GM18498 (cell line): Measurements from ENCODE around the gene SEPTIN2.
"Not testable (repeated sequence)": the region's sequence is repeated elsewhere in the genome, so short reads cannot be mapped to it uniquely, and the experiment has no call there.

Experiments used
- ATAC-seq: cut with Tn5 transposase; IDR thresholded peaks from one replicate; pipeline ENCODE4 v1.9.1; 2021; ENCODE audit warnings: mild to moderate bottlenecking, moderate library complexity; ENCODE audit not compliant: unreplicated experiment

Gene SEPTIN2

DNA sequence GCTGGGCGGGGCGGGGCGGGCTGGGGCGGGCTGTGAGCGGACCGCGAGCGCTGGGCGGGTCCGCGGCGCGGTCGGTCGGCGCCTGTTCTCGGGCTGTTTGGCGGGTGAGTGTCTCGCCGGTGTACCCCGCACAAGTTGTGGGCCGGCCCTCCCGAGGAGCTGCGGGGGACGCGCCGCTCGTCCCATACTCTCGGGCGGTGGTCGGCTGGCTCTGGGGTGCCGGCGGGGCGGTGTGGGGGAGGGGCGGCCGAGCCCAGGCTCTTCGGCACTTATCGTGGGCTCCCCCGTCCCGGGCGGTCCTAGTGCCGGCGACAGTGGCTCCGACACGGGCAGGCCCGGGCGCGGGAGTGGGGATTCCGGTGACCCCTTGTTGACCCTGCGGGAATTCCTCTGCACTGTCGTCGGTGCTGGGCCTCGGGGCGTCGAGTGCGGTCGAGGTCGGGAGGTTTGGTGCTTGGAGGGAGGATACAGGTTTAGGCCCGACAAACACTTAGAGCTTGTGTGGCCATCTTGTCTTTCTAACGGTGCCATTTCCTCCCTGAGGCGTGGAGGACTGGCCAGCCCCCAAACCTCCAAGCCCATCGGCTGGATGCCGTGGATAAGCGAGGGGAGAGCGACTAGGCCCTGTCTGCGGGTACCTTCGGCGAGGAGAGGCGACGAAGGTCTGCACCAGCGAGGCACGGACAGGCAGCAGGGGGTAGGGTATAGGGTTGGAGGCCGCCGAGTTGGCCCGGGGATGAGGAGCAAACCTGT lies at the start of gene SEPTIN2:
SEPTIN2 (plus strand) TSS at position 47 of the 753 bp plus-strand sequence. CDS start 8,308 bp downstream, outside the sequence.
- peak; percentile 48 for ATAC-seq

DNA sequence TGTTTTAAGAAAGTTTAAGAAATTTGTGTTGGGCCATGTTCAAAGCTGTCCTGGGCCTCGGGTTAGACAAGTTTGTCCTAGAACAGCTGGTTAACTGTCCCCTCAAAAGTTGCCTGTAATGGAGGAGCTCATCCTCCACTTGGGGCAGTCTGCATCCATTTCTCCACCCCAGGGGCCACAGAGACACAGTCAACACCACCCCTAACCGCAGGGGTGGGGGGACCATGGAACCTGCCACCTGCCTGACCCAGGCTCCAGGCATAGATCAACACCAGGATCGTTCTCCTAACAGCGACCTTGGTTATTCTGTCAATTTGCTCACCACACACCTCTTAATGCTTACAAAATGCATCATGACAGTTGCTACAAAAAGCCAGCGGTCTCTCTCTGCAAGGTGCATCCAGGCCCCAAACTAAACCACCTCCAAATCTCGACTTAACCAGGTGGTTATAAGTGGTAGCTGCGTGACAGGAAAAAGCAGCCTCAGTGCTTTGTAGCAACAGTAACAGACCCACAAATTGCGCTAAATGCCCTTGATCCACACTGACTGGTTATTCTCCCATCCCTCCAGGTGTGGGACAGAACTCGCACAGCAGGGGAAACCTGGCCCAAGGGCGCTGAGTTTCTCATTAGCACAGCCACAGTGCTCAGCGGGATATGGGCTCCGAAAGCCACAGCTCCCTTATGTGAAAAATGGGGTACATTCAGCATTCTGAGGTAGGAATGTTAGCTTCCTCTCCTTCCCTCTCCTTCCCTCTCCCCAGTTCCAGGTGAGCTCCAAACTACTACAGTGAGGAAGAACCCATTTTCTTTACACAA lies 48.3 kb upstream of the SEPTIN2 start:
- no peak for ATAC-seq

DNA sequence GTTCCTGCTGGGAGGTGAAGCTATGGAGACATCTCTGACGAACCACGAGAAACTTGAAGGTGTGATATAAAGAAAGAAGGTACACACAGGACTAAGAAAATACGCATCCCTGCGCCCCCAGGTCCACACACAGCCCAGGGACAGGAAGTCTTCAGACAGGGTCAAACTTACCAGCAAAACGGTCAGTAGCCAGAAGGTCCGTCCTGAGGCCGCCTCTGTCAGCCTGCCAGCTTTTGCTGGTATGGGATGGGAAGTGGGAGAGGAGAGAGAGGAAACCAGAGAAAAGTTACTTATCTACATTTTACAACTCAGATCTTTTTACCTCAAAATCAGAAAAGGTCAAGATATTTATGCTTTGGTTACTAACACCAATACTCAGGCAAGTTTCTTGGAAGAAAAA lies 47.4 kb upstream of the SEPTIN2 start:
- no peak for ATAC-seq

DNA sequence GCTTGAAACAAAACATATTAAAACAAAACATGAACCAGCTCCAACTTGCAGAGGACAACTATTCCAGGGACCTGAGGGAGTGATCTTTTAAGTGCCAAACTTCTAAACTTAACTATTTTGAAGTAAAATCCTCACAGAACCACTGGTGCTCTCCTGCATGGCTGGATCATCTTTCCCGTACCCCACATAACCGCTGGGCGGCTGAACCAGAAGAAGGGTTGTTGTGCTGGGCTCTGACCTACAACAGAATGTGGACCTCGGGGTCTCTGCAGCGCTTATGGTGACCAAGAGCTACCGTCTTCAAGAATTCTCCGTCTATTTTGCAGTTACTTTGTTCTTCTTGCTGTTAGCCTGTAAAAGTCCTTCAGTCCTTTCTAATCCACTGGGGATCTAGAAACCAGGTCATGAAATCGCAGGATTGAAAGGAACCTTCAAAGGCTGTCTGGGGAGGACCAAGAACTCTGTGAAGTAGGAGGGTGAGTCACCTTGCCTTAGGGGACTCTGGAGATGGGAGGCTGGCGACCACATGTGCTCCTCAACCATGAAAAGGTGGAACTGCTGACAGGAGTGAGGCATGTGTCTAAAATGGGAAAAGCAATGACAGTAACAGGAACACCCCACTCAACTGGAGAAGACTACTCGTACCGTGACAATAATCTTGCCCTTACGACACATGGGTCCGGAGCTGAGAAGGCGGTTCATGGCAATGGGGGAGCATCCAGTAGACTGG lies 46.8 kb upstream of the SEPTIN2 start:
- ATAC-seq, result no peak

DNA sequence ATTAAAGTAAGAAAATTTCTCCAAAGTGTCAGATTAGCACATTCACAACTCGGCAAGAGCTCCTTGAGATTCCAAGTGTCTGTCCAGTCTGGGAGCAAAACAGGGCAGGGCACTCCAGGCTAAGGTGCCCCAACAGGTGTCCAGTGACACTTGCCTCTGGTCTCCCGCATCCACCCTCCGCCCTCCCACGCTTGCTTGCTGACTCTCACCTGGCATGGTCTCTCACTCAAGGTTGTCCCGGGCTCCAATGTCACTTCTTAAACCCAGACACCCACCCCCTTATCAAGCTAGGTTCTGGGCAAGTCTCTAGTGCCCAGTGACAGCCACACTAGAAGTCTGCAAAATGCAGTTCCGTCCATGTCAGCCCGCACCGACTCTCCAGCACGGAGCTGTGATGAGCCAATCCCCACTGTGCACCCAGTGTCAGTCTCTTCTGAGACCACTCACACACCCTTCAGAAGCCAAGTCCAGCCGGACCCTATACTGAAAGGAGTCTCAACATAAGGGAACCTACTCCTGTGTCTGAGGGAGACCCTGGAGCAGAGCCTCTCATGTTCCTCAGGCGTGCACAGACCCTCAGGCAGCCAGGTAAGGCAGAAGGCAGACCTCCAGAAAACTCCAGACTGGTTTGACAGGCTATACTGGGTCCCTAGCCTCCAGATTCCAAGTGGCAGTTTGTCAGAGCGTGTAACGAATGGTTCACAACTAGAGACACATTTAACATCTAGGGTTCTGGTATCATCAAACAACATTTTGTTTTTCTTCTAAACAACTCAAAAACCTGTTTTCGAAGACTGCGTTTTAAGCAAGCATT lies 45.8 kb upstream of the SEPTIN2 start:
- no peak for ATAC-seq

DNA sequence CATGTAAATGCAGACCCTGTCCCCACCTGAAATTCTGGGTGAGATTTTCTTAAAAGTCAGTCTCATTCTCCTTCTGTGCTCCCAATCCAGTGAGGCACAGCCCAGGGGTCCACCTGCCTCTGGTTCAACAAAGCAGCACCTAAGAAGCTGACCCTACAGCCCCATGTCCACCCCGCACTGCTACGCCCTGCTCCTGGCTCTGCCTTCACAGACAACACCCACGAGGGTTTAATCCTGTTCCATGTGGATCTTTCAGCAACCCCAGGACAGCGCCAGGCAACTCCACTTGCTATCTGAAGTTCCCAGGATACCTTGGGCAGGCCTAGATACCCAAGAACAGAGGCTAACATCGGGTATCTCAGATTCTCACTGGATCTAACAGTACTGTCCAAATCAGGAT lies 45.2 kb upstream of the SEPTIN2 start:
- ATAC-seq, result no peak

DNA sequence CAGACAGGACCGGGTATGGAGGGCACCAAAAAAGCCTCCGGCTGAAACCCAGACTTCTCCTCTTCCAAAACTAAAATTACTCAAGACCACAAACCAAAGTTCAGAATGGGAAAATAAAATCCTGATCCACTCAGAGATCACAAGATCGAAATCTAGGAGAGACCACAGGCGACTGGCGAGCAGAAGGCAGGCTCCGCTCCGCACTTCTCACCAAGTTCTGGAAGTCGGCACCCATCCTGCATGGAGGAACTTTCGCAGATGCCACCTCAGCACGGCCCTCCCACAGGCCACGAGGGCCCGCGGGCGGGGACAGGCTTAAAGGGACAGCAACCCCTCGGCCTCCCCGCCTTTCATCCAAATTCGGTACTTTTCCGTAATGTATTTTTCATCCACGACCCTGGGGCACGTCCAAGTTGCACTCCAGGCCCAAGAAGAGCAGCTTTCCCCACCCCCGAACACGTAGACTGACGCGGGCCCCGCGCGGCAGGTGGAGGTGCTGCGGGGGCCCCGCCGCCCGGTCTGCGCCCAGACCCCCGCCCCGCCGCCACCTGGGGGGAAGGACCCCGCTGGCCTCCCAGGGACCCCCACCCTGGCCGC lies 43.9 kb upstream of the SEPTIN2 start:
- peak; percentile 59 for ATAC-seq

DNA sequence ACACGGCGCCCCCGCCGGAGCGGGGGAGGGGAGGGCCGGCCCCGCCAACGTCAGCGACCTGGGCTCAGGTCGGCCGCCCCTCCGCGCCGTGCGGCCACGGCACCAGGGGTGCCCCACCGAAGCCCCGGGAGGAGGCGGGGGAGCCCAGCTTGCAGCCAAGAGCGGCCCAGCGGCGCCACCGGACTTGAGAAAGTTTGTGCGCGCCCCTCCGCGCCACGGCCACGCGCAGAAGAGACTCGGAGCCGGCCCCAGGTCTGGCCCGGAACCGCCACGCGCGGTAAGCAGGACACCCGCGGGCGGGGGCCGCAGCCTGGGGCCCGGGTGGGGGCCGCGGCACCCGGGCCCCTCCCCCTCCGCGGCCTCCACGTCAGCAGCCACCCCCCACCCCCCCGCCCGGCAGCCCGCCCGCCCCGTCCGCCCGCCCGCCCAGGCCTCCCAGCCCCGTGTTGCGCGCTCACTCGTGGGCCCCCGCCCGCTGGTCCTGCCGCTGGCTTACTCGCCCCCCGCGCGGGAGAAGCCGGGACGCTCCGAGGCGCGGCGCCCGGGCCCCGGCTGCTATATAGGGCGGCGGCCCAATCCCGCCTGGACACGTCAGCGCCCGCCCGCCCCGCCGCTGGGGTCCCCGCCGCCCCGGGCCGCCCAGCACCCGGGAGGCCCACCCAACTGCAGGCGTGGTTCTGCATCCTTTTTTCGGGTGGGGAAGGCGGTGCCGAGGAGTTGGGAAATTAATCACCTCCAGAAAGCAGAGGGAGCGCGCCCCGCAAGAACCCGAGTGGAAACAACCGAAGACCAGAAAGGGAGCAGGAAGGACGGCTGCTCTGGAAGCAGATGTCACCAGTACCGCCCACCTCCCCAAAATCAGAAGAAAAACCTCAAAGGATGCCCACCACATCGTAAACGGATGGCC lies 43.2 kb upstream of the SEPTIN2 start:
- ATAC-seq, result peak; percentile 59

DNA sequence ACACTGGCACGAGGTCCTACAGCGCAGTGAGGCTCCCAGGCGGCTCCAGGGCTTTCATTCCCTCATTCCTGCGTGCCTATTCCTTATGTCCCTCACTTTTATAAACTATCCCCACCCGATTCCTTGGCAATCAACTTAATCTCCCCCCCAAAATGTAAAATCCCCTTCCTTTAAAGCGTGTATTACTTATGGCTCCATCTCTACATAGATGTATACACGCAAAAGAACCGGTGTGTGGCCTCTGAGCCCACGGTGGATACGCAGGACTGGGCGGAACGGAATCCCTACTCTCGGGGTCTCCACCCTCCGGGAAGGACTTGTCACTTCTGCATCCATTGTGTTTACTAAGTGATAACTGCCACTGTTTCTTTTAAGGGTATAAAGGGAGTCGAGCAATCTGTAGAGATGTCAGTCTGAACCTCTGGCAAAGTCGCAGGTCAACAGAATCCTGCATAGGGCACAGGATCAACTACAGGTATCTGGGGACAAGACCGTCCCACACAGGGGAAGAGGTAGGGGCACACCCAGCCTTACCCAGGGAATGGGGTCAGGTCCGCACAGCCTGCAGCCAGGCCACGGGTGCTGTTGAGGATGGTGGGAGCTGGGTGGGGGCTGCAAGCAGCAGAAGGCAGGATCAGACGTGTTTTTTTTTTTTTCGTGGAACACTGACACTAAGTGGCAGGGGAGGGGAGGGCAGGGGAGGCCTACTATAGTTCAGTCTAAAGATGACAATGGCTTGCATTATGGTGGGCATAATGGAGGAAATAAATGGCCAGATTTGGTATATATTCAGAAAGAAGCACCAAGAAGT lies 42.3 kb upstream of the SEPTIN2 start:
- no peak for ATAC-seq

DNA sequence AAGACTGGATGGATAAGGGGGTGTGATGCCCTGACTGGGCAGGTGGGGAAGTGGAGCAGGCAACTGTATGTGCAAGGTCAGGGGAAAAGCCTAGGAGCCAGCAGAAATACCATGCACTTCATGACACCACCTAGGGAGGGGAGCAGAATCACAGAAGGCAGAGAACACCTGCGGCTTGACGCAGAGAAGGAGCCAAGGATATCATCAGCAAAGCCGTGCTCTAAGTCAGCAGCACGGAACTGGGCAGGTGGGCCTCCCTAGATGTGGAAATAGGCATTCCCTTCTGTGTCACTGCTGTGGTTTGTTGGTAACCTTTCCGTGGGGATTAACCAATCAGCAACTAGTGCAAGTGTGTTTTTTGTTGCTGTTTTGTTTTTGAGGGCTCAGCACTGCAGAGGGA lies 41.6 kb upstream of the SEPTIN2 start:
- ATAC-seq, result no peak

DNA sequence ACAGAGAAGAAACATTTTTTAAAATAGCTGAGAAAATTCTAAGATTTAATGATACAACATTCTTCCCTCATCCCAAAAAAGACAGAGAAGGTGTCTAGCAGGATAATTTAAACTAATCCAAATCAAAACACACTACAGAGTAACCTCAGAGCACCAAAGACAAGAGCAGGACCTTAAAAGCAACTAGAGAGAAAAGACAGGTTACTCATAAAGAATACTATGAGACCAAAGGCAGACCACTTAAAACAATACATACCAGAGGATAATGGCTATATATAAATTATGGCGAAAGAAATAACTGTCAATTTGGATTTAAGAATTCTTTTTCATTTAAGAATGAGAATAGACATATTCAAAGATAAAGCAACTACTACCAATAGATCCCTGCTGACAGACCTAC lies 40.2 kb upstream of the SEPTIN2 start:
- no peak for ATAC-seq

DNA sequence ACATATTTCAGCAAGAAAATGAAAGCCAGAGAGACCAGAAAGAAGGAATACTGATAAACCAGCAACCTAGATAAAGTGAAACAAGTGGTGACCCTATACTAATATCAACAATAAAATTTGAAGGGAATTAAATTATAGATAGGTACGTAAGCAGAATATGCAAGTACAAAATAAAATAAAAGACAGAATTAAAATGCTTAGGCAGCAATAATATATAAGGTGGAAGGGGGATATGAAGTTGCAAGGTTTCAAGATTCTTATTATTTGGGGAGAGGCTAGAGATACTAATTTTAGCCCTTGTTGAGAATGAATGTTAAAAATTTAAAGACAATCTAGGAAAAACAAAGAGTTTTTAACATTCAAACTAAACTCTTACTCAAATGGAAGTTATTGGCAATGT lies 39.8 kb upstream of the SEPTIN2 start:
- no peak for ATAC-seq

DNA sequence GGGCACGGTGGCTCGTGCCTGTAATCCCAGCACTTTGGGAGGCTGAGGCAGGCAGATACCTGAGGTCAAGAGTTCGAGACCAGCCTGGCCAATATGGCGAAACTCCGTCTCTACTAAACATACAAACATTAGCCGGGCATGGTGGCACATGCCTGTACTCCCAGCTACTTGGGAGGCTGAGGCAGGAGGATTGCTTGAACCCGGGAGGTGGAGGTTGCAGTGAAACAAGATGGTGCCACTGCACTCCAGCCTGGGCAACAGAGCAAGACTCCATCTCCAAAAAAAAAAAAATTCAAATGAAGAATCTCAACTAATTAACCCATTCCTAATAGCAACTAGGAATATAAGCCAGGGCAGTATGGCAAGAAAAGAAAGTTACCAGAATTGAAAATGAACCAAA lies 37.4 kb upstream of the SEPTIN2 start:
- not testable (repeated sequence) for ATAC-seq

DNA sequence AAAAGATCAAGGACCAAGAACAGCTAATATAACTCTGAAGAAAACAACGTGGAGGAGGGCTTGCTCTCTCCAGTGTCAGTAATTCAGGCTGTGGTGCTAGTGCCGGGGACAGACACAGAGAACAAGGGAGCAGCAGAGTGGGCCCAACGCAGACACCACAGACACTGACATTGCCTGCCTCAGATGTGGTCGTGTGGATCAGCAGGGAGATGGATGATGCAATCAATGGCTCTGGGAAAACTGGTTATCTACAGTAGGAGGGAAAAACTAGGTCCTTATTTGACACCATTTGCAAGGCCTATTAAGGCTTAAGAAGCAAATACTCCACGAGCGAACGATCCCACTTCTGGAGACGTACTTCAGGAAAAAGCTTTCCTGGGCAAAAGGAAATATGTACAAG lies 36.3 kb upstream of the SEPTIN2 start:
- ATAC-seq, result no peak

DNA sequence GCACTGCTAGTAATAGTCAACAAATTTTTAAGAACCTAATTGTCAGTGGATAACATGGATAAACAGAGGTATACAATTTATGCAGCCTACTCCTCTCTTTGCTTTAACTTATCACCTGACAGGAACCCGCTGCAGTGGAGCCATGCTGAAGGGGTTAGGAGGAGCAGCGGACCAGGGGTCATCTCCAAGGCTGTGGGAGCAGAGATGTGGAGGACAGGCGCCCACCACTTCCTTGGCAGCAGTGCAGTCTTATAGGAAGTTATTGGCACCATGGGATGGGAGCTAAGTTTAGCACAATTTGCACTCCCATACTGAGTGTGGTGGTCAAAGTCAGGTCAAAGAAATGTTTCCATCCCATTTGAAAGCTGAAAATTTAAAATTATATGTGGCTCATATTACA lies 35.9 kb upstream of the SEPTIN2 start:
- no peak for ATAC-seq

DNA sequence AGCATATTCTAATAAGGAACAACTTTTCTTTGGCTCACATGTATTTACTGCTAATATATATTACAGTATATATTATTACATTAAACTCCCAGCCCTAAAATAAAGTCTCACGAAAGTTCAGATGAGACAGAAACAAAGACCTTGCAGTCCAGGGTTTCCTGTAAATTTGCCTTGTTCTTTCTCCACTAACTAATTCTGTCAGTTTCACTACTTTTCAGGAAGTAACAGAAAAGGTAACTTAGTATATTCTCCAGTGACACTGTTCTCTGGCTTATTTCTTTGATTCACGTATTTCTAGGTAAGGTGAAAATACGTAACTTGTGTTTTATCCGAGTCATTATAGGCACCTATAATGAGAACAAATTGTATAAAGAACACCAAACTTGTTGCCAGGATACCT lies 35.4 kb upstream of the SEPTIN2 start:
- no peak for ATAC-seq

DNA sequence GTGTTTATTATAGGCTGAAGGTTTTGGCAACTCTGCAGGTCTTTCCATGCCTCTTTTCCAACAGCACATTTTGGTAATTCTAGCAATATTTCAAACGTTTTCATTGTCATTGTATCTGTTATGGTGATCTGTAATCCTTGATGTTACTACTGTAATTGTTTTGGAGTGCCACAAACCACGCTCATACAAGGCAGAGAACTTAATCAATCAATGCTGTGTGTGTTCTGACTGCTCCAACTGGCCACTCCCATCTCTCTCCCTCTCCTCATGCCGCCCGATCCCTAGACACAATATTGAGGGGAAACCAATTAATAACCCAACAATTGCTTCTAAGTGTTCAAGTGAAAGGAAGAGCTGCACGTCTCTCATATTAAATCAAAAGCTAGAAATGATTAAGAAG lies 33.2 kb upstream of the SEPTIN2 start:
- ATAC-seq, result no peak

DNA sequence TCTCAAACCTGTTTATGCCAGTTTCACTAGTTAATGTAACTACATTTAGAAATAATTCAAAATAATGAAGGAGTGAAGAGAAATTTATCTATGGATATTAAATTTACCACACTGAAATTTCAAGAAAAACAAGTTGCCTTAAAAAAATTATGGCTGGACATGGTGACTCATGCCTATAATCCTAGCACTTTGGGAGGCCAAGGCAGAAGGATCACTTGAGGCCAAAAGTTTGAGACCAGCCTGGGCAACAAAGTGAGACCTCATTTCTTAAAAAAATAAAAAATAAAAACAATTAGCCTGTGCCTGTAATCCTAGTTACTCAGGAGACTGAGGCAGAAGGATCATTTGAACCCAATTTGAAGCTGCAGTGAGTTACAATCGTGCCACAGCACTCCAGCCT lies 30.1 kb upstream of the SEPTIN2 start:
- no peak for ATAC-seq
